OCI-LY3 (cell line): ENCODE data around the gene ACY1.

Experiments used
- EZH2phosphoT487 ChIP-seq: fragments of 200-600 bp; shearing (Covaris generic); IDR thresholded peaks from 2 replicates; pipeline ENCODE4 v1.6.1; 2018; ENCODE audit warnings: antibody characterized with exemption, mixed run types, low read depth
- TF ChIP-seq, protein P1 (sequence below): fragments of 200-600, 300-600 bp; sonication (generic); IDR thresholded peaks from 2 replicates; pipeline ENCODE4 v1.5.1; 2014; ENCODE audit warnings: antibody characterized with exemption, low read length, low read depth

DNA sequence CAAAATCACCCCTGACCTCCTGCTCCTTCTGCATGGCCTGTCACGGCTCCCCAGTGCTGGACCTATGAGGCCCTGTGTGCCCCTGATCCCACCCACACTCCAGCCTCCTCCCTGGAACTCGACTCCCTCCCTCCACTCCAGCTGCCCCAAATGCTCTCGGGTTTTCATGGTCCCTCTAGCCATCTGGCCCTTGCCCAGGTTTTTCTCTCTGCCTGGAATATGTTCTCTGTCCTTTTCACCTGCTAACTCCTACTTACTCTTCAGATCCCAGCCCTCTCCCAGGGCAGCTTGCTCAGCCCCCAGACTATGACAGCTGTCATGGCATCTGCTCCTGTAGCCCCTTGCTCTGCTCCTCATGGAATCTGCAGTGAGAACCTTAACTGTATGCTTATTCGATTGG, 42.7 kb downstream of the ACY1 start:
- TF ChIP-seq, protein P1, sequence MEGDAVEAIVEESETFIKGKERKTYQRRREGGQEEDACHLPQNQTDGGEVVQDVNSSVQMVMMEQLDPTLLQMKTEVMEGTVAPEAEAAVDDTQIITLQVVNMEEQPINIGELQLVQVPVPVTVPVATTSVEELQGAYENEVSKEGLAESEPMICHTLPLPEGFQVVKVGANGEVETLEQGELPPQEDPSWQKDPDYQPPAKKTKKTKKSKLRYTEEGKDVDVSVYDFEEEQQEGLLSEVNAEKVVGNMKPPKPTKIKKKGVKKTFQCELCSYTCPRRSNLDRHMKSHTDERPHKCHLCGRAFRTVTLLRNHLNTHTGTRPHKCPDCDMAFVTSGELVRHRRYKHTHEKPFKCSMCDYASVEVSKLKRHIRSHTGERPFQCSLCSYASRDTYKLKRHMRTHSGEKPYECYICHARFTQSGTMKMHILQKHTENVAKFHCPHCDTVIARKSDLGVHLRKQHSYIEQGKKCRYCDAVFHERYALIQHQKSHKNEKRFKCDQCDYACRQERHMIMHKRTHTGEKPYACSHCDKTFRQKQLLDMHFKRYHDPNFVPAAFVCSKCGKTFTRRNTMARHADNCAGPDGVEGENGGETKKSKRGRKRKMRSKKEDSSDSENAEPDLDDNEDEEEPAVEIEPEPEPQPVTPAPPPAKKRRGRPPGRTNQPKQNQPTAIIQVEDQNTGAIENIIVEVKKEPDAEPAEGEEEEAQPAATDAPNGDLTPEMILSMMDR, result no peak
- TF ChIP-seq EZH2phosphoT487, result no peak
